ENCODE measurements around the gene RIPK3.
"Not testable (repeated sequence)": the region's sequence is repeated elsewhere in the genome, so short reads cannot be mapped to it uniquely, and the experiment has no call there.

RIPK3 gene

GRCh38 chr14:24349742-24350141 lies 10.0 kb upstream of the RIPK3 start:
- DNase-seq (ENCODE audit: extremely low spot score, insufficient read length, low read depth), result no peak
- no peak for FAIRE-seq

DNA sequence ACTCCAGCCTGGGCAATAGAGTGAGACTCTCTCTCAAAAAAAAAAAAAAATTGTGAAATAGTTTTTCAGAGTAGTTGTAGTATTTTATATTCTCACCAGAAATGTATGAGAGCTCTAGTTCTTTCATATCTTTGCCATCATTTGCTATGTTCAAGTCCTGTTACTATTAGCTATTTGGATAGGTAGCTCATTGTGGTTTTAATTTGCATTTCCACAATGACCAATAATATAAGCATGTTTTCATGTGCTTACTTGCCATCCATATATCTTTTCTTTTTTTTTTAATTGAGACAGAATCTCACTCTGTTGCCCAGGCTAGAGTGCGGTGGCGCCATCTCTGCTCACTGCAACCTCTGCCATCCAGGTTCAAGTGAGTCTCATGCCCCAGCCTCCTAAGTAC lies 8.4 kb upstream of the RIPK3 start:
- FAIRE-seq (no peak), DNase-seq (ENCODE audit: extremely low spot score, insufficient read length, low read depth) (no peak)

DNA sequence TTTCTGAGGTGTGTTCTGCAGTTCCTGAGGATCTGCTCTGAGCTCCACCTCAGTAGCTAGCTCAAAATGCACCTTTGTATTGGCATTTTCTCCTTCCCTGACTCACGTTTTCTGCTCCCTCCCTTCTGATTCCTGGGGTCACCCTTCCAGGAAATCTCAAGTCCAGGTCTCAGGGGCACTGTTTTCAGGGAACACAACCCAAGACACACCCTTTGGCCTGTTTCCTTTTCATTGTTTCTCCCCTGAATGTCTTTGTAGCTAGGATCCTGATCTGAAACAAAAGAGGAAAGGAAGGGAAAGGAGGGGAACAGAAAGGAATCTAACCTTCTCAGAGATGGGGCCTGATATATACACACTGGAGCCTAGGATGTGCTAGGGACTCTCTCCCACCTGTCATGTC lies 7.3 kb upstream of the RIPK3 start:
- no peak for DNase-seq (ENCODE audit: extremely low spot score, insufficient read length, low read depth)
- no peak for FAIRE-seq

- DNase-seq (ENCODE audit: extremely low spot score, insufficient read length, low read depth) (no peak), FAIRE-seq (no peak)
These were observed 4.2 kb upstream of the RIPK3 start for GRCh38 chr14:24343795-24344660.

GRCh38 chr14:24342889-24343288 lies 3.1 kb upstream of the RIPK3 start:
- DNase-seq (ENCODE audit: extremely low spot score, insufficient read length, low read depth) (no peak), FAIRE-seq (no peak)

DNA sequence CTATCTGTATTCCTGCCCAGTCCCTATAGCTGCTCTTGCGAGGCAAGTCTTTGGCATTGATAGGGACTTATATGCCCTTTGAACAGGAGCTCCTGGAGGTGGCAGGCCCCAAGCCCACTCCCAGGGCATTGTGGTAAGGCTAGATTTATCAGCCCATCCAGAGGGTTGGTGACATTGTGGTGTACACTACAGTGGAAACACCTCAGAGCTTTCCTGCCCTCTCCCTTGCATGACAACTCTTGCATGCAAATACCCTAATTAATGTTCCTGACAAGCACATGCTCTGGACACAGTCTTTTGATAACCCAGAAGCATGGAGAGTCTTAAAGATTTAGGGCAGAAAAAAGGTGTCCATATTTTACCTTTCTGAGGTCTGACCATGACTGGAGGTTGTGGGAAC lies 815 bp upstream of the RIPK3 start:
- no peak for FAIRE-seq
- DNase-seq (ENCODE audit: extremely low spot score, insufficient read length, low read depth), result no peak

- FAIRE-seq (no peak), DNase-seq (ENCODE audit: extremely low spot score, insufficient read length, low read depth) (no peak)
These were observed 948 bp downstream of the RIPK3 start for GRCh38 chr14:24338843-24339242.

DNA sequence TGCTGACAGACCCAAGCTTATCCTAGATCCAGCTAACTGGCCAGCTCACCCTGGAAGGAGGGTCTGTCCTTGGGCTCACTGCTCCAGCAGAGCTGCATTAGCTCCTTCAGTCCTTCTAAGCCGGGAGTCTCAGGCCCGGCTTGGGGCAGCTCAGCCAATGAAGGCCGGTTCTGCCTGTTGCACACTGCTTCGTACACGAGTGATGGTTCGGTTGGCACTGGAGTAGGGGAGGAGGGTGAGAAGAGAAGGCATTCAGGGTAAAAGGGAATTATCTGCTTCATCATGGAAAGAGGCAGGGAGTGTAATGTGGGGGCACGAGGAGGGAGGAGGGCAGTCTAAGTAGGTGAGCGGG lies 2.0 kb downstream of the RIPK3 start:
- FAIRE-seq, result no peak

DNA sequence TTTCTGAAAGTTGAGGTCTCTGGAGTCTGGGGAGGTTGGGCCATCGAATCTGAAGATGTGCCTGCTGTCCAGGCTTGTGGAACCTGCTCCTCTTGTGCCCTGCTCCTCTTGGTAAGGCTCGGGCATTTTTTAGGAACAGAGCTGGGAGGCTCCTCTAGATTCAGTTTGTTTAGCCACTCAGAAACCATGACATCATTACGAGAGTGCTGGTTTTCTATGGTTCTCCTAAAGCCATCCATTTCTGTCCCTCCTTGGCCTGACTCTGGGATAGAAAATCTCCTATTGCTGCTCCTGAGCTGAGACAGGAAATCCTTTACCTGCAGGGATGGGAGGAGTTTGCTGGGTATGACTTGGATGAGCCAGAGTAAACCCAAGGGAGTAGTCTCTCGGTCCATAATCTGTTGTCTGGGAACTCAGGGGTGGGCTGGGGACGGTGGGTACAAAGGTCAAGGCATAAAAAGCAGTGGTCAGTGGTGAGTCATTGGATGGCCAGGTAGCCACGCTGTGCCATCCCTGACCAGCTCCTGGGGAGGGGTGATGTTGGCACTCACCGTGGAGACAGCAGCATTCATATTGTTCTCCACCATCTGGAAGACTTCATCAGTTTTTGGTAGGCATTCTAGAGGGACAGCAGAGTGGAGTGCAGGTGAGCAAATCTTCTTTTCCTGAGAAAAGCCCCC lies 2.5 kb downstream of the RIPK3 start:
- FAIRE-seq, result no peak
- no peak for DNase-seq (ENCODE audit: extremely low spot score, insufficient read length, low read depth)

More for the DNA sequence above, 2.0 kb downstream of the RIPK3 start:
- no peak for DNase-seq (ENCODE audit: extremely low spot score, insufficient read length, low read depth)

- DNase-seq (ENCODE audit: extremely low spot score, insufficient read length, low read depth), result no peak
- no peak for FAIRE-seq
These were observed 4.2 kb downstream of the RIPK3 start for GRCh38 chr14:24335461-24336171.

- FAIRE-seq, result no peak
- no peak for DNase-seq (ENCODE audit: extremely low spot score, insufficient read length, low read depth)
These were observed 5.1 kb downstream of the RIPK3 start, which contains the start of gene ADCY4 for GRCh38 chr14:24334431-24335291. Gene ADCY4 (minus strand): TSS chr14:24335071. CDS start chr14:24334652, 419 bp downstream.

DNA sequence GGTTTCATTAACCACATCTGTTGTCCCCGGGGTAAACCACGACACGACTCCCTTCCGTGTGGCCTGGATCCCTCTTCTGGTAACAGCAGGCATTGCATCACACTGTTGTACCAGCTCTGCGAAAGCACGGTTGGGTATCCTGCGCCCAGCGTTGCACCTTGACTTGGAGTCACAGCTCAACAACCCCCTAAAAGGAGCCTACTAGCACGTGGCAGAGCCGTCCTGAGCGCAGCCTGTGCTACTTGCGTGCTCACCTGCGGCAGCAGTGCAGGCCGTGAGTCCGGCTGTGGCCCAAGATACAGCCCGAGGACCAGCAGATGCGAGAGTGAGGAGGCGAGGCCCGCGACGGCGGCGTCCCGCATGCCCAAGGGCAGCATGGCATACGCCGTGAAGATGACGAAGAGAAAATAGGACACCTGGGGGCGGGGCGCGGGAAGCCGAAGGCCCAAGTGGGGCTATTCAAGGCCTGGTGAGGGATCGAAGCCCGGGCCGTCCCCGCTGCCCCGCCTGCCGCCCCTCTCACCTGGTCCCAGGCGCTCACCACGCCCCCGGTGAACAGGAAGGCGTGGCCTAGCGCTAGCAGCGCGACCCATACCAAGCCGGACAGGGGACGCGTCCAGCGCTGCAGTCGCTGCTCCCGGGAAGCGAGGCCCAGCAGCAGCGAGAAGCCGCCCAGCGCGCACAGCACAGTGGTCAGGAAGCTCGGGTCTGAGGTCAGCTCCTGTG lies 7.4 kb downstream of the RIPK3 start:
- FAIRE-seq, result peak; percentile 95

DNA sequence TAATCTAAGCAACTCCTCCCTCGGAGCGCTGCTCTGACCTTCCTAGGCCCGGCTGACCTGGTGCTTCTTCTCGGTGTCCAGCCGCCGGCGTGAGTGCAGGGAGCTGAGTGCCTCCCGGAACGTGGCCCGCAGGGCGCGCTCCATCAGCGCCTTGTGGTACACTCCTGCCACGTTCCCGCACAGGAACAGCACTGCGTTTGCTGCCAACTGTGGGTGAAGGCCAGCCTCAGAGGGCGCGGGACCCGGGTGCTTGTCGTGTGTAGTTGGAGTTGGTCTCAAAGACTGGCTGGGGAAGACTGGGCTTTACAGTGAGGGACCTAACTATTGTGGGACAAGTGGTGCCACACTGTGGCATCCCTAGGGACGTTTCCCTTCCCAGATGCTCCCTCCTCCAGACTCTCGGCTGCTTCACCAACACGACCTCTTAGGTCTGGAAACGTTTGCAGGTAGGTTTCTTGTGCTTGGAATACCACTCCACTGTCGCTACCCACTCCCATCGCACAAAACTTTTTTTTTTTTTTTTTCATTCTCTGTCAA lies 8.0 kb downstream of the RIPK3 start:
- DNase-seq (ENCODE audit: extremely low spot score, insufficient read length, low read depth) (no peak), FAIRE-seq (no peak)

More for the DNA sequence above, 7.4 kb downstream of the RIPK3 start:
- DNase-seq (ENCODE audit: extremely low spot score, insufficient read length, low read depth), result peak; percentile 86

DNA sequence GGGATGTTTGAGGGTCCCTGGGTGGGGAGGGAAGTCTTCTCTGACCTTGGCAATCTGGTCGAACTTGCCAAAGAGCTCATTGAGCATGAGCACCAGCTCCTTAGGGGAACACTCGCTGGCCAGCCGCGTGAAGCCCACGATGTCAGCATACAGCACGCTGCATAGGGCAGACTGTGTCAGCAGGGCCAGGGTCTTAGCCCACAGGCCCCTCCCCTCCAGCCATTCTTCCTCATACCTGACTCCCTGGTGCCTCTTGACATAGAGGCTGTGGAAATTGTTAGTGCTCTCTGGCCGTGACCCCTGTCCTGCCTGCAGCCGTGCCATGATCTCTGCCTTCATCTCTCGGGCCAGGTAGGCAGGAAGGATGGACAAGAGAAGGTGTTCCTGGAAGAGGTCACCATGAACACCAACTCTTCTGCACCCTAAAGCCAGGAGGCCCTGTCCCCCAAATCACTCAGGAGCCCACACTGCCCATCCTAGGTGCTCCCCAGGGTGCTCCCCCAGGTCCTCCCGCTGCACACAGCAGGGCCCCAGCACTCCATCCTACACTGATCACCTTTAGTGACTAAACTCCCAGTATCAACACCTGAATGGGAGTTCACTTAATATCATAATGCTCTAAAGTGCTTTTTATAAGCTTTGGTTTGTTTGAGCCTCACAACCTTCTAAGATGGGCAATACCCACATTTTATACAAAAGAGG lies 8.7 kb downstream of the RIPK3 start:
- FAIRE-seq (no peak), DNase-seq (ENCODE audit: extremely low spot score, insufficient read length, low read depth) (no peak)

- FAIRE-seq, result no peak
These were observed 10.1 kb downstream of the RIPK3 start for GRCh38 chr14:24329736-24330135.

DNA sequence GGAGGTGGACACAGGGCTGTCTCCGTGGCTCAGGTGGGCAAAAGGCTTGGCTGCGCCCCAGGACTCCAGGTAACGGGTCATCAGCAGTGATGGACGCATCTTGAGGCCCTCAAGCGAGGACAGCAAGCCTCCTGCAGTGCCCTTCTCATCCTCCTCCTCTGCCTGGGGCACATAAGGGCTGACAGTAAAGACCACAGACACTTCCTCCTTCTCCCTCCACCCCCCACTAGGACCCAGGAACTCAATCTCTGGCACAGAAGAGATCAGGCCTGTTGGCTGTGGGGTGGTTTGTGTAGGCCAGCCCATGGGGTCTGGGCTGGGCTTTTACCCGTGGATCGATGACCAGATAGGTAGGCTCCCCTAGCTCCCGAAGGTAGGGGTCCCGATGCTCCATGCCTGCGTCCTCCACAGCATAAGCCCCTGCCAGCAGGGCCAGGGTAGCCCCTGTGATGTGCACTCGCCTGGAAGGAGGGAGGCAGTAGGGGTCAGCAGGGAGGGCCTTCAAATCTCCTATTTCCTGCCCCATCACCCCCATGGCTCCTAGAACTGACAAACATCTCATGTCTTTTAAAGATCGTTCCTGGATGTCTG lies 10.6 kb downstream of the RIPK3 start:
- no peak for FAIRE-seq

More at GRCh38 chr14:24329736-24330135, 10.1 kb downstream of the RIPK3 start:
- no peak for DNase-seq (ENCODE audit: extremely low spot score, insufficient read length, low read depth)

GRCh38 chr14:24327914-24328313 lies 11.9 kb downstream of the RIPK3 start:
- not testable (repeated sequence) for DNase-seq (ENCODE audit: extremely low spot score, insufficient read length, low read depth)
- FAIRE-seq, result peak; percentile 48

More for the DNA sequence above, 10.6 kb downstream of the RIPK3 start:
- DNase-seq (ENCODE audit: extremely low spot score, insufficient read length, low read depth), result no peak

- no peak for FAIRE-seq
- DNase-seq (ENCODE audit: extremely low spot score, insufficient read length, low read depth), result no peak
These were observed 12.5 kb downstream of the RIPK3 start for GRCh38 chr14:24327303-24327702.

Measured in GM18507 (cell line).